Upper lobe of right lung (tissue), 1 donor: Measurements from ENCODE around the gene SCN11A. TPM values are rescaled to one million over a fixed set of nuclear protein-coding genes. Genes with fewer than 3 reads are reported as not detected.

Experiments used
- ATAC-seq: fragments of 200-7000 bp; cut with Tn5 transposase; one replicate; pipeline ENCODE4 v1.9.1; 2020; ENCODE audit warnings: mild to moderate bottlenecking, moderate library complexity
- DNase-seq: peaks from one replicate; pipeline ENCODE4 v3.0.0-alpha.2; 2020
- H3K27ac ChIP-seq: fragments of 200-600 bp; one replicate; pipeline ENCODE4 v1.8.0; 2022
- H3K27me3 ChIP-seq: fragments of 200-600 bp; one replicate; pipeline ENCODE4 v1.8.0; 2022; ENCODE audit warnings: mild to moderate bottlenecking
- H3K36me3 ChIP-seq: fragments of 200-600 bp; one replicate; pipeline ENCODE4 v1.8.0; 2022
- H3K4me1 ChIP-seq: fragments of 200-600 bp; one replicate; pipeline ENCODE4 v1.8.0; 2022
- H3K4me3 ChIP-seq: fragments of 200-600 bp; one replicate; pipeline ENCODE4 v1.8.0; 2022; ENCODE audit warnings: mild to moderate bottlenecking
- H3K9me3 ChIP-seq: fragments of 200-600 bp; one replicate; pipeline ENCODE4 v1.8.0; 2022
- intact Hi-C: fragments of 100-400 bp; cut with DNase I; formaldehyde crosslinking; loops from one replicate; pipeline ENCODE4 v1.11.0; 2022
- total RNA-seq: library from RNA; stranded (reverse); fragmentation: NEBNext Ultra II Directional; extraction: Animal tissue kit (Norgen Biotek cat#: 25700); gene quantifications from one replicate; pipeline ENCODE4 v1.2.1, GENCODE V29; 2021
- TF ChIP-seq, protein P1 (sequence below): fragments of 200-600 bp; IDR thresholded peaks from one replicate; pipeline ENCODE4 v1.8.0; 2022; ENCODE audit warnings: antibody characterized with exemption
- donor health status: DM: no; HTN: yes; CAD: no; lungs with severe emphysema.

Gene SCN11A
- total RNA-seq, 1 donor from 2014 or later = 0.14 TPM

DNA sequence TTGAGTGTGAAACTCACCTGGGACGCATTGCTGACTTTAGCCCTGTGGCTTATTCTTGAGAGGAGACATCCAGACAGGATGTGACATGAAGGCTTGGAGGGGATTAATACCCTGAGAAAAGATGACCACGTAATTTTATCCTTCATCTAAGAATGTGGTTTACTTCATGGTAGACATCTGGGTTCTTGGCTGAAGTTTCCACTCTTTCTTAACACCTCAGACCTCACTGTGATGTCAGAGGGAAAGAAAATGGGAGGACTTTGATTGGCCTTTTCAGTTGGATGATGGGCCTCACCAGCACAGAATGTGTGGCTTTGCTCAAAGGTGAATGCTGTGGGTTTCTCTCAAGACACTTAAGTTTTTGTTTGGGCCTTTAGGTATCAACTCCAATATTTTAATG lies 39.2 kb upstream of the SCN11A start:
- Histone ChIP-seq H3K36me3 (peaks cover 97% of the 10 kb centered on the region), H3K9me3 (no peaks in the 10 kb centered on the region), H3K27me3 (no peaks in the 10 kb centered on the region), H3K27ac (no peak overlapping the region), H3K4me1 (peaks cover 6% of the 10 kb centered on the region), H3K4me3 (no peak overlapping the region)
- TF ChIP-seq, protein P1, sequence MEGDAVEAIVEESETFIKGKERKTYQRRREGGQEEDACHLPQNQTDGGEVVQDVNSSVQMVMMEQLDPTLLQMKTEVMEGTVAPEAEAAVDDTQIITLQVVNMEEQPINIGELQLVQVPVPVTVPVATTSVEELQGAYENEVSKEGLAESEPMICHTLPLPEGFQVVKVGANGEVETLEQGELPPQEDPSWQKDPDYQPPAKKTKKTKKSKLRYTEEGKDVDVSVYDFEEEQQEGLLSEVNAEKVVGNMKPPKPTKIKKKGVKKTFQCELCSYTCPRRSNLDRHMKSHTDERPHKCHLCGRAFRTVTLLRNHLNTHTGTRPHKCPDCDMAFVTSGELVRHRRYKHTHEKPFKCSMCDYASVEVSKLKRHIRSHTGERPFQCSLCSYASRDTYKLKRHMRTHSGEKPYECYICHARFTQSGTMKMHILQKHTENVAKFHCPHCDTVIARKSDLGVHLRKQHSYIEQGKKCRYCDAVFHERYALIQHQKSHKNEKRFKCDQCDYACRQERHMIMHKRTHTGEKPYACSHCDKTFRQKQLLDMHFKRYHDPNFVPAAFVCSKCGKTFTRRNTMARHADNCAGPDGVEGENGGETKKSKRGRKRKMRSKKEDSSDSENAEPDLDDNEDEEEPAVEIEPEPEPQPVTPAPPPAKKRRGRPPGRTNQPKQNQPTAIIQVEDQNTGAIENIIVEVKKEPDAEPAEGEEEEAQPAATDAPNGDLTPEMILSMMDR = no peak
- DNase-seq (no peak), ATAC-seq (no peak)
- intact Hi-C loops = no loop called here

- Histone ChIP-seq H3K4me1 (no peaks in the 10 kb centered on the region), H3K27ac (no peak overlapping the region), H3K9me3 (no peaks in the 10 kb centered on the region), H3K4me3 (no peak overlapping the region), H3K27me3 (no peaks in the 10 kb centered on the region), H3K36me3 (peaks cover 94% of the 10 kb centered on the region)
- no peak for DNase-seq
- intact Hi-C loops = no loop called here
- TF ChIP-seq, protein P1 = no peak
- ATAC-seq = no peak
Observed at GRCh38 chr3:39088889-39089288, 37.1 kb upstream of the SCN11A start.

DNA sequence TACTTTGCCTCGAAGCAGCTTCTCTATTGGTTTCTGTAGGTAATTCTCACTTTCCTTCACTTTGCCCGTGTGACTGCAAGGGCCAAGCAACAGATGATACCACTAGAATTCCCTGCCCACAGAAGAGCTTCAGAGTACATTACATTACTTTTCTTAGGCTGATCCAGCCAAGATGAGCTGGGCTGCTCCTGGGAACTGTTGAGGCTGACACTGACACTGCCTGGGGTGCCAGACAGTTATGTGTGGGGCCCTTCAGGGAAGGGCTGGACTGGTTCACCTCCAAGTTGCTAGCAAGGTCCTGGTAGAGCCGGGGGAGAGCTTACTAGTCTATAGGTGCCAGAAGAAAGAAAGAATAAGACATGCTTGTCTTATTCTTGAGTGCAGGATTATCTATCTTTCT lies 36.7 kb upstream of the SCN11A start:
- ATAC-seq (no peak), DNase-seq (no peak)
- TF ChIP-seq, protein P1 = no peak
- Histone ChIP-seq H3K27ac (no peak overlapping the region), H3K27me3 (no peaks in the 10 kb centered on the region), H3K9me3 (no peaks in the 10 kb centered on the region), H3K4me3 (no peak overlapping the region), H3K4me1 (no peaks in the 10 kb centered on the region), H3K36me3 (peaks cover 94% of the 10 kb centered on the region)
- intact Hi-C loops = no loop called here

DNA sequence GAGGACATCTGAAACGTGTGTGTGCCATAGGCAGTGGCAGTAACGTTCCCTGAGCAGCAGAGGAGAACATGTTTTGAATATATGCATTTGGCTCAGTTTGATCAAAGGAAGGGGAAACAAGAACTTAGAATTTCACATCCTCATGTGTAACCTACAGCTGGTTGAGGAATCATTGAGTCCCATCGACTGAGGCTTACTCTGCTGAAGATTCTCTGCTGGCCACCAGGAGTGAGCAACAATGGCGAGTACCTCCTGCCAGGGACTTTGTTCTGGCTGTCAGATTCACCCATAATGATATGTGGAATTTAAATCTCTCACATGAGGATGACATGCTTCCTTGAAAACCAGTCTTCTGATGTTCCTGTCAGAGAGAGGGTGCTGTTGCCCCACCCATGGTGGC lies 34.4 kb upstream of the SCN11A start:
- no peak for DNase-seq
- no peak for ATAC-seq
- no peaks in the 10 kb centered on the region for H3K9me3 ChIP-seq
- no peaks in the 10 kb centered on the region for H3K27me3 ChIP-seq
- intact Hi-C loops = no loop called here
- TF ChIP-seq, protein P1 = no peak
- H3K27ac ChIP-seq = no peak overlapping the region
- H3K36me3 ChIP-seq = peaks cover 74% of the 10 kb centered on the region
- H3K4me1 ChIP-seq = no peaks in the 10 kb centered on the region
- no peak overlapping the region for H3K4me3 ChIP-seq

DNA sequence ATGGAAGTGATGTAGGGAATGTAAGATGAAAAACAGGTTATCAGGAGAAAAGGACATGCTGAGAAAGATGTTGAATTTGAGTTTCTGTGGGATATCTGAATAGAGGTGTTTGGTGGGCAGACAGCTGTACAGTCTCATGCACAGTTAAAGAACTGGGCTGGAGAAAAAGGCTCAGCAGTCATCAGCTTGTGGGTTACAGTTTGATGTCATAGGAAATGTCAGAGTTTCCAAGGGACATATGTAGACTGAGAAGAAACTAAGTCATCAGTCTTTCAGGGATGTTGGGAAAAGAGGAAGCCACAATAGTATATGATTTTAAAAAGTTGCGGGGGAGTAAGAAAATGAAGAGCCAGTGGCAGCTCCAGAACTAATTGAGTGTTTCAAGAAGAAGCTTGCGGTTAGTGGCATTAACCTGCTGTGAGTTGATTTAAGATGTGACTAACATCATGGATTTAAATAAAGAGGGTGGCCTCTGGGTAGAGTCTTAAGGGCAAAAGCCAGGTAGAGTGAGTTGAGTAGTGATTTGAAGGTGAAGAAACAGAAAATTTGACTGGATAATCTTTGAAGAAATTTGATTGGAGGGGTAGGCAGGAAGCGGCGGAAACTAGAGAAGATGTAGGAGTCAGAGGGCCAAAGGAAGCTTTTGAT lies 31.0 kb upstream of the SCN11A start:
- Histone ChIP-seq H3K4me3 (no peak overlapping the region), H3K36me3 (peaks cover 61% of the 10 kb centered on the region), H3K9me3 (no peaks in the 10 kb centered on the region), H3K27ac (no peak overlapping the region), H3K27me3 (no peaks in the 10 kb centered on the region), H3K4me1 (no peaks in the 10 kb centered on the region)
- ATAC-seq = no peak
- DNase-seq = no peak
- intact Hi-C loops = no loop called here
- TF ChIP-seq, protein P1 = no peak

DNA sequence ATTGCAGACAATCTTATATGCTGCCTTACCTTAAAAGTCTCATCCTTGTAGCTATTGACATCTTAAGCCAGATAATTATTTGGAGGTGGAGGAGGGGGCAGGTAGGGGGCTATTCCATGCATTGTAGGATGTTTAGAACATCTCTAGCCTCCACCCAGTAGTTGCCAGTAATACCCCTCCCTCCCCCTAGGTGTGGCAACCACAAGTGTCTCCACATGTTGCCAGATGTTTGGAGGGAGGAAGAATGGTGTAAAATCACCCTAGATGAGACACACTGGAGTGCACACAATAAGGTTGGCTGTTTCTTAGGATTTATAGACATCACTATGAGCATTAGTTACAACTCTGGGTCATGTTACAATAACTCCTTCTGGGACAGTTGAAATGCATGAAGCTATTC lies 28.3 kb upstream of the SCN11A start:
- no peaks in the 10 kb centered on the region for H3K4me1 ChIP-seq
- TF ChIP-seq, protein P1 = no peak
- H3K27ac ChIP-seq = no peak overlapping the region
- no peak for ATAC-seq
- DNase-seq = no peak
- H3K36me3 ChIP-seq = peaks cover 63% of the 10 kb centered on the region
- H3K9me3 ChIP-seq = no peaks in the 10 kb centered on the region
- no peak overlapping the region for H3K4me3 ChIP-seq
- intact Hi-C loops = no loop called here
- H3K27me3 ChIP-seq = no peaks in the 10 kb centered on the region
